Fibroblast of mammary gland (primary cell): ENCODE measurements around the gene NR2C2.
"Not testable (repeated sequence)": the region's sequence is repeated elsewhere in the genome, so short reads cannot be mapped to it uniquely, and the experiment has no call there.

Source experiments
- DNase-seq: peaks from one replicate; pipeline ENCODE4 v3.0.0-alpha.2; 2010; ENCODE audit warnings: low read depth
- H3K4me3 ChIP-seq: 2 replicates; pipeline ENCODE4 v1.5.1; 2011; ENCODE audit warnings: low read depth, mild to moderate bottlenecking, low read length, moderate library complexity; ENCODE audit not compliant: control insufficient read depth
- CTCF ChIP-seq: conservative IDR thresholded peaks from 2 replicates; pipeline ENCODE4 v1.5.1; 2011; ENCODE audit warnings: low read depth, low read length, inconsistent platforms; ENCODE audit not compliant: control insufficient read depth, insufficient read depth

NR2C2 gene

GRCh38 chr3:14947100-14947885 is at the start of gene NR2C2:
Gene NR2C2 (plus strand): TSS chr3:14947583. CDS start chr3:15003915, 56,332 bp downstream.
- TF ChIP-seq CTCF, result no peak
- peak; percentile 63 for DNase-seq

GRCh38 chr3:14898929-14899328 is 48.5 kb upstream of the NR2C2 start:
- no peak for TF ChIP-seq CTCF
- no peak overlapping the region for H3K4me3 ChIP-seq
- no peak for DNase-seq

More at GRCh38 chr3:14947100-14947885, at the start of gene NR2C2:
- H3K4me3 ChIP-seq, result peak within 1 kb of the TSS; percentile 82

GRCh38 chr3:14899993-14900618 is 47.3 kb upstream of the NR2C2 start:
- no peak for TF ChIP-seq CTCF
- DNase-seq, result no peak
- H3K4me3 ChIP-seq, result no peak overlapping the region

- no peak overlapping the region for H3K4me3 ChIP-seq
- no peak for DNase-seq
- no peak for TF ChIP-seq CTCF
Measured at GRCh38 chr3:14900881-14901873, 46.2 kb upstream of the NR2C2 start.

- H3K4me3 ChIP-seq, result no peak overlapping the region
- DNase-seq, result no peak
- TF ChIP-seq CTCF, result no peak
Measured at GRCh38 chr3:14902719-14903118, 44.7 kb upstream of the NR2C2 start.

GRCh38 chr3:14903501-14903900 is 43.9 kb upstream of the NR2C2 start:
- DNase-seq, H3K4me3 ChIP-seq: not testable (repeated sequence)
